Keratinocyte (primary cell): ENCODE measurements around the gene MCEMP1. TPM values are rescaled to one million over a fixed set of nuclear protein-coding genes. Genes with fewer than 3 reads are reported as not detected.

ENCODE experiments used
- DNase-seq: peaks from one replicate; pipeline ENCODE4 v3.0.0-alpha.2; 2011; ENCODE audit warnings: low read depth, missing footprints, low spot score
- FAIRE-seq: peaks from 2 replicates; lab custom pipeline; 2011; peaks lifted over from hg19 to GRCh38; lab: Jason Lieb, UNC
- H2AFZ ChIP-seq: 2 replicates; pipeline ENCODE4 v1.6.0; 2012; ENCODE audit warnings: low read length, control low read depth, inconsistent platforms; ENCODE audit not compliant: control insufficient read depth
- H3K27ac ChIP-seq: 2 replicates; pipeline ENCODE4 v1.5.1; 2011; ENCODE audit warnings: low read length; ENCODE audit not compliant: control insufficient read depth, insufficient read depth
- H3K27me3 ChIP-seq: 3 replicates; pipeline ENCODE4 v1.6.0; 2011; ENCODE audit warnings: low read length; ENCODE audit not compliant: control insufficient read depth, insufficient read depth; ENCODE audit errors: extremely low read depth
- H3K36me3 ChIP-seq, 2 experiments: 2 replicates in 1 of 2; 3 replicates in 1 of 2; pipeline ENCODE4 v1.5.1; 2011; ENCODE audit warnings: low read length in 2 of 2, mild to moderate bottlenecking in 1 of 2; ENCODE audit not compliant: control insufficient read depth in 2 of 2, insufficient read depth in 2 of 2; ENCODE audit errors: extremely low read depth in 1 of 2
- H3K4me1 ChIP-seq: 3 replicates; pipeline ENCODE4 v1.5.1; 2011; ENCODE audit warnings: low read length; ENCODE audit not compliant: control insufficient read depth, insufficient read depth; ENCODE audit errors: extremely low read depth
- H3K4me2 ChIP-seq: 3 replicates; pipeline ENCODE4 v1.6.0; 2011; ENCODE audit warnings: low read depth, low read length; ENCODE audit not compliant: control insufficient read depth, insufficient read depth; ENCODE audit errors: extremely low read depth
- H3K4me3 ChIP-seq, 3 experiments: fragments of 200-600 bp in 1 of 3; sonication (generic) in 1 of 3; 2 replicates in 2 of 3; 3 replicates in 1 of 3; pipeline ENCODE4 v1.5.1; 2011 to 2016; ENCODE audit warnings: low read length in 3 of 3, mild to moderate bottlenecking in 3 of 3, control low read depth in 2 of 3, inconsistent platforms in 1 of 3, low read depth in 1 of 3, mixed read lengths in 1 of 3, mixed run types in 1 of 3, moderate library complexity in 1 of 3; ENCODE audit not compliant: control insufficient read depth in 2 of 3, insufficient read depth in 2 of 3; ENCODE audit errors: extremely low read depth in 1 of 3
- H3K79me2 ChIP-seq: 2 replicates; pipeline ENCODE4 v1.6.0; 2012; ENCODE audit warnings: low read length; ENCODE audit not compliant: control insufficient read depth, insufficient read depth
- H3K9ac ChIP-seq: 3 replicates; pipeline ENCODE4 v1.6.0; 2011; ENCODE audit warnings: low read length; ENCODE audit not compliant: control insufficient read depth, insufficient read depth; ENCODE audit errors: extremely low read depth
- H3K9me1 ChIP-seq: 3 replicates; pipeline ENCODE4 v1.6.0; 2011; ENCODE audit warnings: low read length; ENCODE audit not compliant: control insufficient read depth, insufficient read depth; ENCODE audit errors: extremely low read depth
- H3K9me3 ChIP-seq: 2 replicates; pipeline ENCODE4 v1.5.1; 2012; ENCODE audit warnings: low read depth, low read length; ENCODE audit not compliant: control insufficient read depth
- H4K20me1 ChIP-seq: 3 replicates; pipeline ENCODE4 v1.6.0; 2011; ENCODE audit warnings: low read length; ENCODE audit not compliant: control insufficient read depth, insufficient read depth; ENCODE audit errors: extremely low read depth
- EZH2 ChIP-seq: IDR thresholded peaks from one replicate; pipeline ENCODE4 v1.6.1; 2012; ENCODE audit warnings: inconsistent platforms, mild to moderate bottlenecking, low read length, moderate library complexity
- dilution Hi-C: fragments of 300-500 bp; cut with MboI; formaldehyde crosslinking; loops from one replicate; pipeline ENCODE4 v1.7.0; 2020; ENCODE audit warnings: low sequenced_read_pairs; ENCODE audit not compliant: extremely low pct_ligation_motif_present
- polyA plus RNA-seq, 5 experiments: library from polyadenylated mRNA; depleted of rRNA in 3 of 5; stranded (reverse) in 3 of 5; stranded (forward) in 1 of 5; unstranded in 1 of 5; fragments of >200 nt; gene quantifications; 1 replicate in 1 of 5; 2 replicates in 3 of 5; 3 replicates in 1 of 5; pipeline versions ENCODE4 v1.2.1 to v1.2.3, GENCODE V29; 2011 to 2012; ENCODE audit warnings: missing spikeins in 2 of 5, low read depth in 1 of 5, low replicate concordance in 1 of 5
- TF ChIP-seq, protein P1 (sequence below), 3 experiments: IDR thresholded peaks in 1 of 3; conservative IDR thresholded peaks in 1 of 3; optimal IDR thresholded peaks in 1 of 3; 2 replicates in 2 of 3; 3 replicates in 1 of 3; pipeline versions ENCODE3 to v1.5.1; 2011; ENCODE audit warnings: low read length in 3 of 3, mild to moderate bottlenecking in 3 of 3, moderate library complexity in 2 of 3, control low read depth in 1 of 3, inconsistent platforms in 1 of 3; ENCODE audit not compliant: insufficient read depth in 2 of 3; ENCODE audit errors: extremely low read depth in 1 of 3

The MCEMP1 gene
- polyA plus RNA-seq, 1 donor (not counting 4 experiments of a cell fraction or from before 2014, with no cell fraction given), result not detected

DNA sequence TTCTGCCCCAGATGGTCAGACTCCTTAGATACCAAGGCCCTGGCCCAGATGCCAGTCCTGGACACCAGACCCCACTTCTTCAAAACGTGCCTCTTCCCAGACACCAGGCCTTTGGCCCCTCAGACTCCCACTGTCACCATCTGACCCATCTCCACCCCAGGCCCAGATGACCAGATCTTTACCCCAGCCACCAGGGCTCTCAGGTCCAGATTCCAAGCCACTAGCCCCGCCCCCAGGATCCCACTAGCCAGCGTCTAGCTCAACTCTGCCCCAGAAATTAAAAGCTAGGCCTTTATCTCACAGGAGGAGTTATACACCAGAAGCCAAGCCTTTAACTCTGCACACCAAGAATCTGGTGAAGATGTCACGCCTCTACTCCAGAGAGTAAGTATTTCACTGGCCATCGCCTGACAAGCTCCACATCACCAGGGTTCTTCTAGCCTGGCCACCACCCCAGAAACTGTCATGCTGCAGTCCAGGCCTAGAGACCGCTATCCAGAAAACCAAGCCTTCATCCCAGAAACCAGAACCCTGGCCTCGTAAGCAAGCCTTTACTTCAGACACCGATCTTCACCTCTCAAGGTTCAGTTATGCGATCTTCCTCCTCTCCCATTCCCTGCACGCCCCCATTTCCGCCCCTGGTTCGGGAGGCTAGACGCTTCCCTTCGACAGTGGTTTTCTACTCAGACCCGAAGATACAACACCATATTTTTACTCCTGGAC is 48.1 kb upstream of the MCEMP1 start:
- Histone ChIP-seq H3K79me2 (peaks cover 56% of the 10 kb centered on the region), H3K4me2 (peak overlapping the region; percentile 98), H3K27me3 (no peaks in the 10 kb centered on the region), H3K4me3 (peak overlapping the region; percentile 88 to 95 (median 89)), H3K9ac (peak overlapping the region; percentile 98), H3K36me3 (peaks cover 9 to 12% of the 10 kb centered on the region in 2 experiments), H2AFZ (peak overlapping the region; percentile 90), H4K20me1 (no peaks in the 10 kb centered on the region), H3K27ac (peak overlapping the region; percentile 94), H3K4me1 (peaks cover 14% of the 10 kb centered on the region), H3K9me3 (no peaks in the 10 kb centered on the region), H3K9me1 (no peaks in the 10 kb centered on the region)
- FAIRE-seq (no peak), DNase-seq (no peak)
- TF ChIP-seq, protein P1, sequence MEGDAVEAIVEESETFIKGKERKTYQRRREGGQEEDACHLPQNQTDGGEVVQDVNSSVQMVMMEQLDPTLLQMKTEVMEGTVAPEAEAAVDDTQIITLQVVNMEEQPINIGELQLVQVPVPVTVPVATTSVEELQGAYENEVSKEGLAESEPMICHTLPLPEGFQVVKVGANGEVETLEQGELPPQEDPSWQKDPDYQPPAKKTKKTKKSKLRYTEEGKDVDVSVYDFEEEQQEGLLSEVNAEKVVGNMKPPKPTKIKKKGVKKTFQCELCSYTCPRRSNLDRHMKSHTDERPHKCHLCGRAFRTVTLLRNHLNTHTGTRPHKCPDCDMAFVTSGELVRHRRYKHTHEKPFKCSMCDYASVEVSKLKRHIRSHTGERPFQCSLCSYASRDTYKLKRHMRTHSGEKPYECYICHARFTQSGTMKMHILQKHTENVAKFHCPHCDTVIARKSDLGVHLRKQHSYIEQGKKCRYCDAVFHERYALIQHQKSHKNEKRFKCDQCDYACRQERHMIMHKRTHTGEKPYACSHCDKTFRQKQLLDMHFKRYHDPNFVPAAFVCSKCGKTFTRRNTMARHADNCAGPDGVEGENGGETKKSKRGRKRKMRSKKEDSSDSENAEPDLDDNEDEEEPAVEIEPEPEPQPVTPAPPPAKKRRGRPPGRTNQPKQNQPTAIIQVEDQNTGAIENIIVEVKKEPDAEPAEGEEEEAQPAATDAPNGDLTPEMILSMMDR (optimal IDR thresholded peaks at IDR 0.05 in 1 of 3, IDR thresholded peaks at IDR 0.05 in 1 of 3, conservative IDR thresholded peaks at IDR 0.05 in 1 of 3; ENCODE audit: extremely low read depth in 1 of 3, insufficient read depth in 2 of 3, low read length in 3 of 3), result no peak
- TF ChIP-seq EZH2, result no peak
- dilution Hi-C loops, result no loop called here

DNA sequence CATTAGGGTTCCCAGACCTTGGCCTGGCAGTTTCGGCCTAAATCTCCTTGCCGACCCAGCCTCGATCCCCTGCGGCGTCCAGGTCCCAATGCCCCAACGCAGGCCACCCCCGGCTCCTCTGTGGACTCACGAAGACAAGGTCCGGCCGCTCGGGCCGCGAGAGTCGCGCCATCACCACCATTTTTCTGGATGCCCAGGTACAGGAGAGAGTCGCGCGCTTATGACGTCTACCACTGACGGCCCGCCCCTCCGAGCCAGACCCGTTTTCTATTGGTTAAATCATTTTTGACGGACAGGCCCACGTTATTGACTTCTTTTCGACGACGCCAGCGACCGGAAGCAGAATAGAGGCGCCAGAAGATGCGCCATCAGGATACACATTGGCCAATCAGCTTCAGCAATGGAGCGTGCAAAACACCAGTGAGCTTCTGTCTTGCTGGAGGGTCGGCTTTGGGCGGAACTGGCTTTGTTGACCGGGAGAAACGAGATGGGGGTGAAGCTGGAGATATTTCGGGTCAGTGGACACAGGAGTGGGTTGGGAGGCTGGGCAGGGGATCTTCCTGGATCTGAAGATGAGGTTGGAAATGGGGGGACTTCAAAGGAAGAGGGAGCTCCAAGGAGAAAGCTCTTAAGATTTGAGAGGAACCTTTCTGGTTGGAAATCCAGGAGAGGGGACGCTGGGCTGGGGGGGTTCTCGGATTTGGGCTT is 47.4 kb upstream of the MCEMP1 start, which contains the start of the genes PET100 and XAB2:
Gene PET100 (plus strand): TSS at position 447 of the 708 bp plus-strand sequence. CDS start 41 bp downstream, at position 488.
Gene XAB2 (minus strand): TSS at position 199 of the 708 bp plus-strand sequence. CDS start 18 bp downstream, at position 181.
- peaks cover 14% of the 10 kb centered on the region for H3K4me1 ChIP-seq
- DNase-seq, result peak; percentile 73
- dilution Hi-C loops, result no loop called here
- H3K27me3 ChIP-seq, result no peaks in the 10 kb centered on the region
- no peaks in the 10 kb centered on the region for H3K9me3 ChIP-seq
- H3K4me3 ChIP-seq, result peak within 1 kb of the TSS; percentile 88 to 95 (median 89)
- peaks cover 8 to 9% of the 10 kb centered on the region in 2 experiments for H3K36me3 ChIP-seq
- FAIRE-seq, result peak; percentile 97
- TF ChIP-seq, protein P1 (optimal IDR thresholded peaks at IDR 0.05 in 1 of 3, IDR thresholded peaks at IDR 0.05 in 1 of 3, conservative IDR thresholded peaks at IDR 0.05 in 1 of 3; ENCODE audit: extremely low read depth in 1 of 3, insufficient read depth in 2 of 3, low read length in 3 of 3), result no peak
- TF ChIP-seq EZH2, result no peak
- peak within 1 kb of the TSS; percentile 98 for H3K9ac ChIP-seq
- peaks cover 56% of the 10 kb centered on the region for H3K79me2 ChIP-seq
- H3K4me2 ChIP-seq, result peak within 1 kb of the TSS; percentile 98
- H3K27ac ChIP-seq, result peak within 1 kb of the TSS; percentile 94
- no peaks in the 10 kb centered on the region for H4K20me1 ChIP-seq
- H2AFZ ChIP-seq, result peak within 1 kb of the TSS; percentile 90
- no peaks in the 10 kb centered on the region for H3K9me1 ChIP-seq
